Limb (tissue), 2 donors: ENCODE data around the gene SPTSSA.
"Not testable (repeated sequence)": the region's sequence is repeated elsewhere in the genome, so short reads cannot be mapped to it uniquely, and the experiment has no call there.

ENCODE experiments used
- DNase-seq, 2 donors: peaks; one replicate each; pipeline ENCODE4 v3.0.0-alpha.2; 2016; ENCODE audit errors: extremely low spot score in 2 of 2

The SPTSSA gene

DNA sequence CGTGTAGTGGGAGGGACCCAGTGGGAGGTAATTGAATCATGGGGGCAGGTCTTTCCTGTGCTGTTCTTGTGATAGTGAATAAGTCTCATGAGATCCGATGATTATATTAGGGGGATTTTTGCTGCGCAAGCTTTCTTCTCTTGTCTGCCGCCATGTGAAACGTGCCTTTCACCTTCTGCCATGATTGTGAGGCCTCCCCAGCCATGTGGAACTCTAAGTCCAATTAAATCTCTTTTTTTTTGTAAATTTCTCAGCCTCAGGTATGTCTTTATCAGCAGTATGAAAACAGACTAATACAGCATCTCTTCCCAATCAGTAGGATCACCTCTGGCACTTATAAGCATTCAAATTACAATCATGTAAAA lies 34.0 kb downstream of the SPTSSA start:
- not testable (repeated sequence) for DNase-seq

DNA sequence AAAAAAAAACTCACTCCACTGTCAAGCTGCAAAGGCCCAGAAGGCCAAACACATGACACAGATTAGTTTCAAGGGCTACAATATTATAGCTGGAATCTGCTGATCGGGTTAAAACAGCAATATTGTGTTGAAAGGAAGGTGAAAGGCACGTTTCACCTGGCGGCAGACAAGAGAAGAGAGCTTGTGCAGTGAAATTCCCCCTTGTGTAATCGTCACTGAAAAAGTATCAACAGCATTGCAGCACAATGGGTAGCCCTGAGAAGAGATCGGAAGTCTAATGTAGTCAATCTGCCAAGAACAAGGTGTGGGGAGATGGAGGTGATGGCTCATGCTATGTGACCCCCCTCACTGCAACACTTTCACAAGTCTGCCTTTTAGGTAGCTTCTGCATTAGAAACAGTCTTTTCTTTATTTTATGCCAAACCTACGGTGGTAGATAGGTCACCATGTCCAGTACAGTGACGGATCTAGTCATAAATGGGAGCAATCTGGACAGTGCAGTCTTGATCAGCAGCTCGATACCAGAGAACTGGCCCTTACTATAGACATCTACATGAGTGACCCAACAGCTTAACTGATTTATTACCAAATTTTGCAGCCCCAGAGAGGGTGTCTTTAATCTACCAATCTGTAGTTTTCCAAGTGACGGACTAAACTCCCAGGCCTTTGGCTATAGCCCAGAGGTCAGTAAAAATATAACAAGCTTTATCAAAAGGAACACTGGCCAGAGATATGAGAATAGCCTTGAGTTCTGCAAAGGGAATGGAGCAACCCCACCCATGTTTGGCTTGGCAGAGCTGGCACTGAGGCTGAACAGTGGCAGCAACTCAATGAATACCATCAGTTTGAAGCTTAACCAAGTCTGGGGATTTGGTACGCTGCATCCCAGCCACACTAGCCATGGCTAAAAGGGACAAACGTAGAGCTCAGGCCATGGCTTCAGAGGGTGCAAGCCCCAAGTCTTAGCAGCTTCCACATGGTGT lies 35.4 kb downstream of the SPTSSA start:
- no peak for DNase-seq

DNA sequence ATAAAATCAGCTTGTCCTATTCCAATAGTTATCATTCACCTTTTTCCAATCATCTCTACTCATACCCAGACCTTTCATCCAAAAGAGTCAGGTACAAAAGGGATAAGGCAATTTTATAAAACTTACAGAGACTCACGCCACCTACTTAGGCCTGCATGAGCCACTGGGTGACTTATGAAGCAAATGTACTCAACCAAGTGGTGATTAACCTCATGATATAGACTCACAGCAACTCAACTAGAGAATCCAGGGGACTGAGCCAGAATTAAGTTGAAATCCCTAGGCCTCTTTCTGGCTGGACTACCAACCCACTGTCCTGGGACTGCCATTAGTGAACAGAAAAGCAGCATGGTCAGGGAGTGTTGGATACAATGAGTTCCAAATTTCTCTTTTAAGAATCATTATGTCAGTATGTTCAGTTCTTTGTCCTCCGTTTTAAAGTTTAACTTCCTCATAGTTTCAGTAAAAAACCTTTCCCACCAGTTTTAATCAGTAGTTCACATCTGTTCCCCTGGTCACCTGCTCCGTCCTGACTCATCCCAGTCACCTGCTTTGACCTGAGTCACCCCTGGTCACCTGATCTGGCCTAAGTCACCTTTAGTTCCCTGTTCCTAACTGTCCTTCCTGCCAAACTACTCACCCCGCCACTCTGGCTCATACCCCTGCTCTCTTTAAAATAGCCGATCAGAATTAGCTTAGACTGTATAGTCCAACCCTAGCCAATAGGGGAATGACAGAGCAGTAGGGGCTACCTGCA lies 36.8 kb downstream of the SPTSSA start:
- no peak for DNase-seq

DNA sequence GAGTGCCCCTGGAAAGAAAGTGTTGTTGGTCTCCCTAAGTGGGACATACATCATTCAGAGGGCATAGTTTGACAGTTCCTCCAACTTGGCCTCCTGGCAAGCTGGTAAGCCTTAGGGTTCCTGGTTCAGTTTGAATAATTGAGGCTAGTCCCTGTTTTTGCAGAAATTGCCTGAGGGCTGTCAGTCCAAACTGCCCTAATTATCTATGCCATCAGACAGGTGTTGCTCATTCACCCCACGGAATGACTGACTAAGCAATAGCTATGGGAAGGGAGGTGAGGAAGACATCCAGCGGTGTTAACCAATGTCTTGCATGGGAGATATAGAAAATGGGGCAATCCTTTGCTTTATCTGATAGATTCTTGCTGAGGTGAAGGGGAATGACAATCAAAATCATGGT lies 37.6 kb downstream of the SPTSSA start:
- DNase-seq, result no peak

DNA sequence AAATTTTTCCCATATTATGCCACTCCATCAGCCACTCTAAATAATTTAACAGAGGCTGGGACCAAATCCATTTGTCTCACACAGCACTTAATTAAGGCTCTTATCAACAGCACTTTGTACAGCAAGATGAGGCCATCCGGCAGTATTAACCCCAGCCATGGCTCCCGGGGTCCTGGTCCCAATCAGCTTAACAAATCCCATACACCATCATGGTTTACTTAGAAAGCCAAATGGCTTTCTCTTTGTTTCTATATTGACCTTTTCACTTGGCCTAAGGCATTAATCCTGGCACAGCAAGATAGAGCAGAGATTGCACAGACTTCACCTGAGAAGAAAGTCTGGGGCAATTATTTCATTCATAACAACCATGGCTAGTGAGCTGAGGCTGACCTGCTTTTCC lies 38.6 kb downstream of the SPTSSA start:
- DNase-seq, result no peak

DNA sequence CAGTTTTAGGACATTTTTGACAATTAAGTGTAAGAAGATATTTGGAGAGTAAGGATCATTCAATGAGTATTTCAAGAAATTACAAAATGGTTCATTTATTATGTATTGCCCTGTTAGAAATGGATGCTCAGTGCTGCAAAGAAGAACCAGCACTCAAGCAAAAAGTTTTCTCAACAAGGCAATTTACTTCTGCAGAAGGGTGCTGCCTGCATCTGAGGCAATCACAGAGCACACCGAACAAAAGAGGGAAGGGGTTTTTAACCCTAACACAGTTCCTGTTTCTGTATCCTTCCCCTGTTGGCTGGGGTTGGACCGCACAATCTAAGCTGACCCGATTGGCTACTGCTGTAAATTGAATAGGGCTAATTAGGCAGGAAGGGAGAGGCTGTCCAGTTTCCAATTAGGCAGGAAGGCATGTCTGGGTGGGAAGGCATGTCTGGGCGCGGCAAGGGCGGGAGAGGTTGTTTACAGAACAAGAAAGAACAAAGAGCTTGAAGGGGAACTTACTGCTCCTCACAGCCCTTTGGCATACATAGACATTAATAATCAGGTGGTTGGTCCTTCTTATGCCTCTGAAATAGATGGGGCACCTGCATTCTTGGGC lies 41.4 kb downstream of the SPTSSA start:
- no peak for DNase-seq

DNA sequence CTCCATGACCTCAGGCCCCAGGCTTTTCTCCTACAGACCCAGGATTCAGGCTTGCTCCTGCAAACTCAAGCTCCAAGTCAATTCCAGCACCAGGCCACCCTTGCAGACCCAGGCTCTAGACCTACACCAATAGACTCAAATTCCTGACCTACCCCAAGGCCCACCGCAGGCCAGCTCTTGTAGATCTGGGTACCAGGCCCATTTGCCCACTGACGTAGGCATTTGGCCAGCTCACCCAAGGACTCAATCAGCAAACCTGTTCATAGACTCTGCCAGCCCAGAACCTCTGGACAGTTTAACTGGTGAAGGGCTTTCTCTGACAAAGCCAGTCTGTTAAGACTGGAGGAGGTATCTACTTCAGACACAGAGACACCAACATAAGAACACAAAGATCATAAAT lies 52.3 kb downstream of the SPTSSA start:
- no peak for DNase-seq

DNA sequence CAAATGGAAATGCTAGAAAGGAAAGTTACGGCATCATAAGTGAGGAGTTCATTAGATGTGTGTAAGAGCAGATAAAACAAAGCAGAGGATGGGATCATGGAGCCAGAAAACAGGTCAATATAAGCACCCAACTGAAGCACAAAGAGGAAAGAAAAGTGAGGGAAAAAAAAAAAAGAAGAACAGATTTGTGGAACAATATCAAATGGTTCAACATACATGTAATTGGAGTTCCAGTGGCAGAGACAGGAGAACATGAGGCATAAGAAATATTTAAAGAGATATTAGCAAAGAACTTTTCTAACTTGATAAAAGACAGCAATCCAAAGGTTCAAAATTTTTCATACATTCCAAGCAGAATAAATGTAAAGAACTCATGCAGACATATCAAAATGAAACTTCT lies 54.1 kb downstream of the SPTSSA start:
- DNase-seq, result no peak

DNA sequence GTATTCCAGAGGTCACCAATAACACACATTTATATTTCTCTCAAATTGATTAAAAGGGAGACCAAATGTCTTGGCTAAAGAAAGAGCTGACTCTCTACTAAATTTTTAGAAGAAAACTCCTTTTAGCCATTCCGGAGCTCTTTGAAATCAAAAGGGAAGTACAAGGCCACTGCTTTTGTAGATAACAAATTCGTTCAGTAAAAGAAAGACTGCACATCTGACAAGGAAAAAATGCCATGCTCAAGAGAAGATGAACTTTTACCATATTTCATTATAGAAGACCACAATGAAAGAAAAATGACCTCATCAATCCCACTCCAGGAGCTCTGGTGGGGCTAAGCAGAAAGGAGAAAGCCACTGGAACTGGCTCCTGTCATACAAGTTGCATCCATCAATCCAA lies 57.6 kb downstream of the SPTSSA start:
- no peak for DNase-seq

DNA sequence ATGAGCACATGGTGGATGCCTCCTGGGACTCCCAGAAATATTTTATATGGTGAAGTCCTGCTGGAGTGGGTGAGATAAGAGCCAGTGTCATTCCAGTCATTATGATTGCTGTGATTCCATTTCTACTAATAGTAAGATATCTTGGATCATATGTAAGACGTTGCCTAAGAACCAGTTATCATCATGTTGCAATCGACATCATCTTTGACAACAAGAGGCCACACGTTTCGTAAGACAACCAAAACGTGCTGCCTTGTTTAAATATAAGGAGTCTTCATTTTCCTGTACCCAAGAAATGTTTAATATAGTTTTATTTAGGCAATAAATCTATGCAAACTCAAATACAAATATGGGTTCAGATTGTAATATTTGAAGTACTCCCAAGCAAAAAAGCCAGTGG lies 58.4 kb downstream of the SPTSSA start:
- no peak for DNase-seq

DNA sequence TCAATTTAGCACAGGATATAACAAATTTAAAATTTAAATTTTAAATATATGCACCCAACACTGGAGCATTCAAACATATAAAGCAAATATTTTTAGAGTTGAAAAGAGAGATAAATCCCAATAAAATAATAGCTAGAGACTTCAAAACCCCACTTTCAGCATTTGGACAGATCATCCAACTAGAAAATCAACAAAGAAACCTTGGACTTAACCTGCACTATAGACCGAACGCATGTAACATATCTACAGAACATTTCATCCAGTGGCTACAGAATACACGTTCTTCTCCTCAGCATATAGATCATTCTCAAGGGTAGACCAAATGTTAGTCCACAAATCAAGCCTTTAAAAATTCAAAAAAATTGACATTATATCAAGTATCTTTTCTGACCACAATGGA lies 64.0 kb downstream of the SPTSSA start:
- DNase-seq, result no peak

DNA sequence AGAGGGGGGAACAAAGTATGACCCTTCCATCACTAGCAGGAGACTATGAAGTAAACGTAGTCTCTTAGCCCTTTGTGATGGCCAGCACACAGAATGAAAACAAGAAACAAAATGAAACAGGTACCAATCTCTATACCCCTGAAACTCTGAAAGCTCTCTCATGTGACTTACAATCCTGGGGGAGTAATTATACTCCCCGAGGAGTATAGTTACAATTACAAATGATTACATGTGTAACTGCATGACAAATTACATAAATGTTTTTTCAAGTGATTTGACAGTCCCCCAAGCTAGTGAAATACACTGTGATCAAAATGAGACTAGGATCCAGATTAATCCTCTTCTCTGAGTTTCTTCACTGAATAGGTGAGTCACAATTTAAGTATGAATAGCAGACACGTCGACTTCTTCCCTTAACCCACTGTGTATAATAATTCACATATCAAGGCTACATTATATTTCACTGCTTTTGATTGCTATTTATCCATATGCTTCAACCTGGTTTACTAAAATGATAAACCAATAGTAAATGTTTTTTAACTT lies 74.0 kb downstream of the SPTSSA start:
- DNase-seq, result no peak

DNA sequence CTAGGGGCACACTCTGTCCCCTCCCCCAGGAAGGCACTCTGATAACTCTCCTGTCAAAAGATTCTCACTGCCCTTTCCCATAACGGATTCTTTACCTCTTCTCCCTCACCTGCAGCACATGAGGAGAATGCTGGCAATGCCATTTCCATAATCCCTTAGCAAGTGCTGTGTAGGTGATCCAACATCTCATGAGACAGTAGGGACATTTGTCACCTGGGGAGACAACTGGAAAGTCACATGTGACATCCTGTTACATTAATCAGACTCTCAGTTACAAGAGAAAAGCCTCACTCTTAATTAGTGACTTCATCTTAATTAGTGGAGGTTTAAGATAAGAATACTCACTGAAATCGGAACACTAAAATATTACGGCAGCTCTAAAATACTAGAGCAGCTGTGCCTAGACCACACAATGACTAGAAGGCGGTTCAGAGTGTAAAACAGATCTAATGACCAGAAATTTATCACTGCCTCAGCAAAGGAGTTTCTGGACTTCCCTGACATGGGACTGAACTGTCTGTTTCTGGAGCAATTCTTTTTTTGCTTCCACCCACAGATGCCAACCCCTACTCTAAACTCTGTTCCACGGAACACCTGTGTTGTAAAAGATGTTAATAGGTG lies 75.1 kb downstream of the SPTSSA start:
- no peak for DNase-seq

DNA sequence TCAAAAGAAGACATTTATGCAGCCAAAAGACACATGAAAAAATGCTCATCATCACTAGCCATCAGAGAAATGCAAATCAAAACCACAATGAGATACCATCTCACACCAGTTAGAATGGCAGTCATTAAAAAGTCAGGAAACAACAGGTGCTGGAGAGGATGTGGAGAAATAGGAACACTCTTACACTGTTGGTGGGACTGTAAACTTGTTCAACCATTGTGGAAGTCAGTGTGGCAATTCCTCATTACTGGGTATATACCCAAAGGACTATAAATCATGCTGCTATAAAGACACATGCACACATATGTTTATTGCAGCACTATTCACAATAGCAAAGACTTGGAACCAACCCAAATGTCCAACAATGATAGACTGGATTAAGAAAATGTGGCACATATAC lies 76.2 kb downstream of the SPTSSA start:
- not testable (repeated sequence) for DNase-seq

DNA sequence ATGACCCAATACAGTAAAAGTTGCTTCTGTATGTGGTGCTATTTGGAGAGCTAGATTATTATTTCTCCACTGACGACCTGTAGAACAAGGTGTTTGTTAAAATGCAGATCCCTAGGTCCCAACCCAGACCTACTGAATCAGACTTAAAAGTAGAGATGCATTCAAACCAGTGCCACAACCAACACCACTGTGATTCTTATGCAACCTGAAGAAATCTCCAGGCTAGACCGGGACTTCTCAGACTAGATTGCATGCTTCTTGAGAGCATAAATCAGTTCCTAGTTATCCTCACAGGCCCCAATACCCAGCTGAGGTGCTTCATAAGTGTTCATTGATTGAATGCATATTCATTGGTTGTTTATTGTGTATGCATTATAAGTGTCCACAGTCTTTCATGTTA lies 78.2 kb downstream of the SPTSSA start:
- no peak for DNase-seq
